ENCODE results near the gene ZBTB20. TPM values are rescaled to one million over a fixed set of nuclear protein-coding genes. Genes with fewer than 3 reads are reported as not detected.

ZBTB20 gene
- total RNA-seq, 1 experiment from 2014 or later = 12.8 TPM

- no TSS peak for BruUV-seq (replicated peaks)
- ChIA-PET POLR2A (no interaction called here), CTCF (no interaction called here)
- H3K4me3 ChIP-seq (ENCODE audit: low read depth, low read length) = no peak overlapping the region
- H3K4me3 Mint-ChIP-seq (ENCODE audit: unreplicated experiment) = no peak overlapping the region
- no peaks in the 10 kb centered on the region for H3K4me1 ChIP-seq
- no peaks in the 10 kb centered on the region for H3K36me3 ChIP-seq (ENCODE audit: control insufficient read depth, insufficient read depth, low read length)
- DNase-seq = no peak
- no peaks in the 10 kb centered on the region for H3K36me3 Mint-ChIP-seq (ENCODE audit: insufficient read depth, unreplicated experiment)
- no peaks in the 10 kb centered on the region for H3K9me3 ChIP-seq
- peaks cover 1% of the 10 kb centered on the region for H3K27me3 Mint-ChIP-seq (ENCODE audit: insufficient read depth, unreplicated experiment)
- no peak overlapping the region for H3K27ac Mint-ChIP-seq (ENCODE audit: unreplicated experiment)
- no peaks in the 10 kb centered on the region for H3K9me3 Mint-ChIP-seq (ENCODE audit: unreplicated experiment)
- H3K4me1 Mint-ChIP-seq (ENCODE audit: low read depth, unreplicated experiment) = no peaks in the 10 kb centered on the region
- TF ChIP-seq CTCF (IDR thresholded peaks at IDR 0.05; ENCODE audit: insufficient read depth in 1 of 2, low read depth in 1 of 2, low read length in 1 of 2, severe bottlenecking in 1 of 2, unreplicated experiment in 1 of 2) = no peak
- intact Hi-C loops (cut with micrococcal nuclease; ENCODE audit: unreplicated experiment) = loop anchor here (5.0 kb wide), 1 partner anchor 122 kb away; no protein-coding TSS in a partner anchor
- no peaks in the 10 kb centered on the region for H3K27me3 ChIP-seq (replicated peaks; ENCODE audit: control insufficient read depth, insufficient read depth, low read length)
These were observed 852.1 kb downstream of the ZBTB20 start for GRCh38 chr3:114294940-114295480.

- TF ChIP-seq CTCF (IDR thresholded peaks at IDR 0.05; ENCODE audit: insufficient read depth in 1 of 2, low read depth in 1 of 2, low read length in 1 of 2, severe bottlenecking in 1 of 2, unreplicated experiment in 1 of 2) = no peak
- no peak within 1 kb of the TSS for H3K4me3 Mint-ChIP-seq (ENCODE audit: unreplicated experiment)
- no peaks in the 10 kb centered on the region for H3K27me3 Mint-ChIP-seq (ENCODE audit: insufficient read depth, unreplicated experiment)
- BruUV-seq (replicated peaks) = no TSS peak
- Histone ChIP-seq H3K36me3 (ENCODE audit: control insufficient read depth, insufficient read depth, low read length) (no peaks in the 10 kb centered on the region), H3K4me1 (no peaks in the 10 kb centered on the region), H3K9me3 (no peaks in the 10 kb centered on the region), H3K4me3 (ENCODE audit: low read depth, low read length) (no peak within 1 kb of the TSS), H3K27me3 (replicated peaks; ENCODE audit: control insufficient read depth, insufficient read depth, low read length) (no peaks in the 10 kb centered on the region)
- H3K9me3 Mint-ChIP-seq (ENCODE audit: unreplicated experiment) = no peaks in the 10 kb centered on the region
- no peaks in the 10 kb centered on the region for H3K36me3 Mint-ChIP-seq (ENCODE audit: insufficient read depth, unreplicated experiment)
- no peaks in the 10 kb centered on the region for H3K4me1 Mint-ChIP-seq (ENCODE audit: low read depth, unreplicated experiment)
- no peak for DNase-seq
- ChIA-PET CTCF (no interaction called here), POLR2A (no interaction called here)
- H3K27ac Mint-ChIP-seq (ENCODE audit: unreplicated experiment) = no peak within 1 kb of the TSS
- intact Hi-C loops (cut with micrococcal nuclease; ENCODE audit: unreplicated experiment) = no loop called here
These were observed 853.1 kb downstream of the ZBTB20 start, which contains the start of gene TIGIT for GRCh38 chr3:114293838-114294535. TSS of gene TIGIT (plus strand) at chr3:114294028. CDS start at chr3:114294062, 34 bp downstream.

- Mint-ChIP-seq H3K36me3 (ENCODE audit: insufficient read depth, unreplicated experiment) (no peaks in the 10 kb centered on the region), H3K27me3 (ENCODE audit: insufficient read depth, unreplicated experiment) (peaks cover 4% of the 10 kb centered on the region), H3K4me1 (ENCODE audit: low read depth, unreplicated experiment) (no peaks in the 10 kb centered on the region), H3K27ac (ENCODE audit: unreplicated experiment) (no peak overlapping the region), H3K4me3 (ENCODE audit: unreplicated experiment) (no peak overlapping the region), H3K9me3 (ENCODE audit: unreplicated experiment) (no peaks in the 10 kb centered on the region)
- TF ChIP-seq CTCF (IDR thresholded peaks at IDR 0.05; ENCODE audit: insufficient read depth in 1 of 2, low read depth in 1 of 2, low read length in 1 of 2, severe bottlenecking in 1 of 2, unreplicated experiment in 1 of 2) = peak; percentile 75 to 83
- Histone ChIP-seq H3K36me3 (ENCODE audit: control insufficient read depth, insufficient read depth, low read length) (no peaks in the 10 kb centered on the region), H3K4me1 (no peaks in the 10 kb centered on the region), H3K27me3 (replicated peaks; ENCODE audit: control insufficient read depth, insufficient read depth, low read length) (no peaks in the 10 kb centered on the region), H3K4me3 (ENCODE audit: low read depth, low read length) (no peak overlapping the region), H3K9me3 (no peaks in the 10 kb centered on the region)
- BruUV-seq (replicated peaks) = no TSS peak
- CTCF ChIA-PET = interaction anchor here (1.4 to 1.8 kb wide), 2 partner anchors 8 to 20 kb away, joined by 3 to 14 read pairs; no protein-coding TSS in a partner anchor
- peak; percentile 65 to 75 for DNase-seq
- intact Hi-C loops (cut with micrococcal nuclease; ENCODE audit: unreplicated experiment) = no loop called here
- POLR2A ChIA-PET = no interaction called here
These were observed 855.9 kb downstream of the ZBTB20 start for GRCh38 chr3:114290911-114291901.

All from Caco-2 (cell line).